ENCODE results near the gene HECTD4. TPM values are rescaled to one million over a fixed set of nuclear protein-coding genes. Genes with fewer than 3 reads are reported as not detected.

HECTD4 gene
- total and polyA plus RNA-seq, 2 donors (not counting 1 experiment from before 2014, with no cell fraction given): 46.4 to 92.2 TPM

- peaks cover 36 to 67% of the 10 kb centered on the region in 2 experiments for H3K36me3 ChIP-seq (replicated peaks in 1 of 2; ENCODE audit: control extremely low read depth in 1 of 2, control insufficient read depth in 1 of 2, extremely low read depth in 1 of 2, insufficient read depth in 2 of 2, low read length in 1 of 2)
- no peaks in the 10 kb centered on the region for H3K27me3 ChIP-seq (replicated peaks in 1 of 4; ENCODE audit: control extremely low read depth in 1 of 4, control insufficient read depth in 3 of 4, insufficient read depth in 4 of 4, low read length in 3 of 4)
- H3K27ac ChIP-seq (ENCODE audit: low read length in 2 of 2): no peak overlapping the region
- no peak overlapping the region for H2AFZ ChIP-seq (ENCODE audit: insufficient read depth, low read depth, low read length, poor library complexity, severe bottlenecking)
- WGBS (ENCODE audit: insufficient coverage): 100% methylated on average over 3 of the region's 5 CpGs
- intact Hi-C loops (cut with micrococcal nuclease): no loop called here
- H4K20me1 ChIP-seq (ENCODE audit: control insufficient read depth, insufficient read depth, low read length, poor library complexity, severe bottlenecking): no peaks in the 10 kb centered on the region
- H3K9me3 ChIP-seq (ENCODE audit: control extremely low read depth in 1 of 3, control insufficient read depth in 2 of 3, insufficient read depth in 1 of 3, low read length in 2 of 3): no peaks in the 10 kb centered on the region
- Mint-ChIP-seq H3K9me3 (ENCODE audit: insufficient read depth) (no peaks in the 10 kb centered on the region), H3K4me1 (peaks cover 9% of the 10 kb centered on the region), H3K27me3 (no peaks in the 10 kb centered on the region), H3K27ac (no peak overlapping the region), H3K4me3 (no peak overlapping the region)
- H3K4me1 ChIP-seq (ENCODE audit: control insufficient read depth in 2 of 2, insufficient read depth in 2 of 2, low read length in 2 of 2): peaks cover 6 to 11% of the 10 kb centered on the region in 2 donors
- H3K79me2 ChIP-seq (ENCODE audit: control insufficient read depth, insufficient read depth, low read length): no peaks in the 10 kb centered on the region
- H3K4me3 ChIP-seq (ENCODE audit: control extremely low read depth in 1 of 5, extremely low read depth in 1 of 5, insufficient read depth in 1 of 5, low read depth in 2 of 5, low read length in 4 of 5): no peak overlapping the region
- H3K4me2 ChIP-seq (replicated peaks; ENCODE audit: low read depth, low read length, poor library complexity, severe bottlenecking): no peak overlapping the region
- ChIA-PET POLR2A (no interaction called here), CTCF (interaction anchor here (1.1 to 1.3 kb wide), 2 partner anchors 40 to 148 kb away, joined by 3 read pairs; no protein-coding TSS in a partner anchor)
- no peak for ATAC-seq (ENCODE audit: low read depth)
- TF ChIP-seq EZH2 (IDR thresholded peaks at IDR 0.05; ENCODE audit: borderline replicate concordance, insufficient read depth, low read depth, low read length, poor library complexity, severe bottlenecking): no peak
- no peak for TF ChIP-seq CTCF (IDR thresholded peaks at IDR 0.05)
- no peak for DNase-seq
- H3K9ac ChIP-seq (ENCODE audit: low read length): no peak overlapping the region
Observed at GRCh38 chr12:112238441-112238840, 143.8 kb downstream of the HECTD4 start.

- Mint-ChIP-seq H3K9me3 (ENCODE audit: insufficient read depth) (no peaks in the 10 kb centered on the region), H3K27ac (no peak overlapping the region), H3K4me1 (peaks cover 9% of the 10 kb centered on the region), H3K4me3 (no peak overlapping the region), H3K27me3 (no peaks in the 10 kb centered on the region)
- TF ChIP-seq CTCF (IDR thresholded peaks at IDR 0.05) (no peak), EZH2 (IDR thresholded peaks at IDR 0.05; ENCODE audit: borderline replicate concordance, insufficient read depth, low read depth, low read length, poor library complexity, severe bottlenecking) (no peak)
- Histone ChIP-seq H3K9ac (ENCODE audit: low read length) (no peak overlapping the region), H3K36me3 (replicated peaks in 1 of 2; ENCODE audit: control extremely low read depth in 1 of 2, control insufficient read depth in 1 of 2, extremely low read depth in 1 of 2, insufficient read depth in 2 of 2, low read length in 1 of 2) (peaks cover 35 to 66% of the 10 kb centered on the region in 2 experiments), H3K4me1 (ENCODE audit: control insufficient read depth in 2 of 2, insufficient read depth in 2 of 2, low read length in 2 of 2) (peaks cover 6 to 11% of the 10 kb centered on the region in 2 donors), H3K27me3 (replicated peaks in 1 of 4; ENCODE audit: control extremely low read depth in 1 of 4, control insufficient read depth in 3 of 4, insufficient read depth in 4 of 4, low read length in 3 of 4) (no peaks in the 10 kb centered on the region), H3K9me3 (ENCODE audit: control extremely low read depth in 1 of 3, control insufficient read depth in 2 of 3, insufficient read depth in 1 of 3, low read length in 2 of 3) (no peaks in the 10 kb centered on the region), H3K4me2 (replicated peaks; ENCODE audit: low read depth, low read length, poor library complexity, severe bottlenecking) (no peak overlapping the region), H2AFZ (ENCODE audit: insufficient read depth, low read depth, low read length, poor library complexity, severe bottlenecking) (no peak overlapping the region), H3K4me3 (ENCODE audit: control extremely low read depth in 1 of 5, extremely low read depth in 1 of 5, insufficient read depth in 1 of 5, low read depth in 2 of 5, low read length in 4 of 5) (no peak overlapping the region), H3K27ac (ENCODE audit: low read length in 2 of 2) (no peak overlapping the region), H3K79me2 (ENCODE audit: control insufficient read depth, insufficient read depth, low read length) (no peaks in the 10 kb centered on the region), H4K20me1 (ENCODE audit: control insufficient read depth, insufficient read depth, low read length, poor library complexity, severe bottlenecking) (no peaks in the 10 kb centered on the region)
- WGBS (ENCODE audit: insufficient coverage): 100% methylated on average over 3 of the region's 7 CpGs
- no peak for ATAC-seq (ENCODE audit: low read depth)
- intact Hi-C loops (cut with micrococcal nuclease): no loop called here
- CTCF ChIA-PET: no interaction called here
- POLR2A ChIA-PET: no interaction called here
- no peak for DNase-seq
Observed at GRCh38 chr12:112236786-112237185, 145.4 kb downstream of the HECTD4 start.

All from B cell (primary cell).